GM12892 (cell line): Measurements from ENCODE around the gene PDE8A.

Experiments used
- POLR2A ChIP-seq: IDR thresholded peaks from 2 replicates; pipeline ENCODE4 v1.6.1; 2011; ENCODE audit warnings: low read depth, low read length, control low read depth
- POLR2AphosphoS5 ChIP-seq: IDR thresholded peaks from 2 replicates; pipeline ENCODE4 v1.6.1; 2011; ENCODE audit warnings: low read depth, low read length, control low read depth
- TAF1 ChIP-seq: IDR thresholded peaks from 2 replicates; pipeline ENCODE4 v1.6.1; 2011; ENCODE audit warnings: low read depth, mild to moderate bottlenecking, control low read depth, low read length, borderline replicate concordance

DNA sequence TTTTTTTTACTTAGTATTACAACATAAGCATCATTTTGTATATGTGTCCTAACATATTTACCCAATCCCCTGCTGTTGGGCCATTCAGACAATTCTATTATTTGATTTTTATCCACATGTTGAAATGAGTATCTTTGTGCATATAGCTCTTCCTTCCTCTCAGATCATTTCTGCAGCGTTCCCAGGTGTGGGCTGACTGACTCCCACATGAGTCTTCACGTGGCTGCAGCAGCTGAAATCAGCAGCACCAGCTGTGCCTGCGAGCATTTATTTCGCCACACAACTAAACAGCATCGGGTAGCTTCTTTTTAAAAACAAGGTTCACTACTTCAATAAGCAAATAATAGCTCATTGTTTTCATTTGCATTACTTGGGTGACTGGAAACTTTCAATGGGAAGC, 44.5 kb upstream of the PDE8A start:
- TF ChIP-seq POLR2A, result no peak
- no peak for TF ChIP-seq TAF1
- TF ChIP-seq POLR2AphosphoS5, result no peak
